Stomach (tissue), 9 donors: Measurements from ENCODE around the gene SOX6. TPM values are rescaled to one million over a fixed set of nuclear protein-coding genes. Genes with fewer than 3 reads are reported as not detected.

Experiments
- DNase-seq, 2 donors: peaks; one replicate each; pipeline versions ENCODE4 v3.0.0 to v3.0.0-alpha.2; 2013 to 2019
- H3K27ac ChIP-seq, 5 donors: fragments of 200-600 bp in 4 of 5; sonication (generic) in 4 of 5; one replicate each; pipeline ENCODE4 v1.5.1; 2013 to 2019; ENCODE audit warnings: mild to moderate bottlenecking in 1 of 5, moderate library complexity in 1 of 5
- H3K27me3 ChIP-seq, 3 donors: fragments of 200-600 bp; sonication (generic); one replicate each; pipeline ENCODE4 v1.5.1; 2017 to 2019; ENCODE audit warnings: mixed run types in 1 of 3
- H3K36me3 ChIP-seq, 4 donors: fragments of 200-600 bp; sonication (generic); 1 replicate in 3 of 4; 2 replicates in 1 of 4; pipeline ENCODE4 v1.5.1; 2016 to 2019
- H3K4me1 ChIP-seq, 4 donors: fragments of 200-600 bp; sonication (generic); one replicate each; pipeline ENCODE4 v1.5.1; 2016 to 2019
- H3K4me3 ChIP-seq, 4 donors: fragments of 200-600 bp; sonication (generic) in 3 of 4; one replicate each; pipeline ENCODE4 v1.5.1; 2016 to 2019; ENCODE audit warnings: mild to moderate bottlenecking in 1 of 4
- H3K9me3 ChIP-seq, 4 donors: fragments of 200-600 bp; sonication (generic); one replicate each; pipeline ENCODE4 v1.5.1; 2016 to 2019
- CTCF ChIP-seq, 7 experiments: fragments of 450-650 bp in 4 of 7; fragments of 200-600 bp in 3 of 7; sonication (generic) in 3 of 7; IDR thresholded peaks; one replicate each; pipeline ENCODE4 v1.5.1; 2016 to 2019; ENCODE audit warnings: antibody characterized with exemption in 7 of 7, control low read depth in 2 of 7, mild to moderate bottlenecking in 1 of 7
- EP300 ChIP-seq: sonication (generic); formaldehyde crosslinking; IDR thresholded peaks from one replicate; pipeline ENCODE4 v1.6.1; 2017; ENCODE audit warnings: antibody characterized with exemption
- POLR2A ChIP-seq, 4 donors: fragments of 450-650 bp; IDR thresholded peaks; one replicate each; pipeline ENCODE4 v1.6.1; 2016; ENCODE audit warnings: antibody characterized with exemption in 4 of 4, control low read depth in 2 of 4, mild to moderate bottlenecking in 1 of 4, moderate library complexity in 1 of 4
- POLR2AphosphoS5 ChIP-seq, 3 donors: sonication (generic); formaldehyde crosslinking; IDR thresholded peaks; one replicate each; pipeline ENCODE4 v1.6.1; 2016; ENCODE audit warnings: antibody characterized with exemption in 3 of 3
- WGBS, 5 donors: extraction: QIAGEN DNeasy Blood & Tissue Kit in 3 of 5; methylation state at CpG; one replicate each; pipeline versions ENCODE4 v1.1.5 to v1.1.7; 2013 to 2018; 5-methylcytosine and 5-hydroxymethylcytosine counted together
- intact Hi-C: fragments of 100-400 bp; cut with DNase I; formaldehyde crosslinking; loops from one replicate; pipeline ENCODE4 v1.15.1; 2023; ENCODE audit warnings: low total_unique reads
- polyA plus RNA-seq, 3 donors: library from polyadenylated mRNA; stranded (reverse); fragments of 200-250 nt; gene quantifications; one replicate each; pipeline ENCODE4 v1.2.3, GENCODE V29; 2013
- total RNA-seq, 5 donors: library from RNA; depleted of rRNA; stranded (reverse); fragments of >200 nt; gene quantifications; one replicate each; pipeline versions ENCODE4 v1.1.0 to v1.2.3, GENCODE V29; 2014 to 2016
- donor health status: healthy with polysubstance abuse.
- donor health status: Bipolar disorder and iron deficiency.
- donor health status: healthy.

Gene SOX6
- total and polyA plus RNA-seq, 8 donors, result 1.2 to 13.6 (median 4.5) TPM

- no peaks in the 10 kb centered on the region for H3K27me3 ChIP-seq
- H3K4me1 ChIP-seq, result peaks cover 0 to 18% (median 3%) of the 10 kb centered on the region in 4 donors
- TF ChIP-seq CTCF (IDR thresholded peaks at IDR 0.05) (no peak), POLR2AphosphoS5 (IDR thresholded peaks at IDR 0.05) (no peak)
- no peaks in the 10 kb centered on the region for H3K36me3 ChIP-seq
- WGBS, 5 donors, result 45 to 53% (median 47%) methylated on average over 2 of the region's 2 CpGs
- H3K9me3 ChIP-seq, result no peaks in the 10 kb centered on the region
- no peak overlapping the region for H3K27ac ChIP-seq
- intact Hi-C loops, result no loop called here
- no peak overlapping the region for H3K4me3 ChIP-seq
- DNase-seq, result peak in 1 of 2 donors; percentile 28
Observed at GRCh38 chr11:15988016-15988550, 368.3 kb downstream of the SOX6 start.

DNA sequence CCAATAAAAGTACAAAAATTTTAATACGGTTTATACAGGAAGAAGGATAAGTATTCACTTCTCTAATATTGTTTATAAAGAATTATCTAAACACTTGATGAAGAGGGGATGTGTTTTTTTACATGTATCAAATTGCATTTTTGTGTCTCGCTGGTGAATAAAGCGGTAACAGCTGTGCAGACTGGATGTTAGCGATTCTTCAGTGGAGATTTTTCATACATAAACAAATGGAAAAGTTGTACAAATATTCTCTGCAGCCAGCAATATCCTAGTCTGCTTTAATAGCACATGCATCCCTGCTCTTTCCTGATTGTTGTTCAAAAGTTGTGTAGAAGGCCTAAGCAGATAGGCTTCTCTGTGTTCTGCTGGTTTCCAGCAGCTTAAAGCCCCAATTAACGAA is 369.3 kb downstream of the SOX6 start:
- no peaks in the 10 kb centered on the region for H3K9me3 ChIP-seq
- intact Hi-C loops, result no loop called here
- TF ChIP-seq EP300 (no peak), POLR2AphosphoS5 (IDR thresholded peaks at IDR 0.05) (no peak), POLR2A (IDR thresholded peaks at IDR 0.05) (no peak), CTCF (IDR thresholded peaks at IDR 0.05) (no peak)
- H3K27ac ChIP-seq, result peak overlapping the region in 1 of 5 donors; percentile 33
- WGBS, 5 donors, result 65 to 78% (median 74%) methylated on average over 5 of the region's 5 CpGs
- no peak overlapping the region for H3K4me3 ChIP-seq
- peaks cover 0 to 18% (median 3%) of the 10 kb centered on the region in 4 donors for H3K4me1 ChIP-seq
- no peaks in the 10 kb centered on the region for H3K36me3 ChIP-seq
- peak in 1 of 2 donors; percentile 41 for DNase-seq
- H3K27me3 ChIP-seq, result no peaks in the 10 kb centered on the region

DNA sequence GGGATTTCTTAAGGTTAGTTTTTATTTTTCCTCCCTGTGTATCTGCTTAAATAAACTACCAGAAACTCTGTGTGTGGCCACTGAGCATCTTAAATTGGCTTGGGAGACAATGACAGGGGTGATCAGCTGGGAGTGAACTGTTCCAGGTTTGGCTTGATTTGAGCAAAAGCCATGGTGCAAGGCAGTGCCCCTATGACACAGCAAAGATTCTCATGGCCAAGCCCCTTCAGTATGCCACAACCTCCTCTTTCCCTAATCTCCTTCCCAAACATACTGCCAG is 370.5 kb downstream of the SOX6 start:
- peak overlapping the region in 1 of 5 donors; percentile 33 for H3K27ac ChIP-seq

GRCh38 chr11:15985127-15985859 is 371.1 kb downstream of the SOX6 start:
- WGBS, 5 donors, result 41 to 77% (median 49%) methylated on average over 1 of the region's 1 CpG
- intact Hi-C loops, result no loop called here
- no peak for TF ChIP-seq POLR2A (IDR thresholded peaks at IDR 0.05)
- TF ChIP-seq CTCF (IDR thresholded peaks at IDR 0.05), result no peak
- TF ChIP-seq POLR2AphosphoS5 (IDR thresholded peaks at IDR 0.05), result no peak
- no peak for TF ChIP-seq EP300
- Histone ChIP-seq H3K4me3 (no peak overlapping the region), H3K27ac (peak overlapping the region in 1 of 5 donors; percentile 33), H3K9me3 (no peaks in the 10 kb centered on the region), H3K36me3 (no peaks in the 10 kb centered on the region), H3K27me3 (no peaks in the 10 kb centered on the region), H3K4me1 (peaks cover 0 to 18% (median 6%) of the 10 kb centered on the region in 4 donors)
- DNase-seq, result no peak

More for the DNA sequence above, 370.5 kb downstream of the SOX6 start:
- DNase-seq, result no peak
- H3K27me3 ChIP-seq, result no peaks in the 10 kb centered on the region
- H3K4me1 ChIP-seq, result peaks cover 0 to 18% (median 4%) of the 10 kb centered on the region in 4 donors
- H3K9me3 ChIP-seq, result no peaks in the 10 kb centered on the region
- no peak for TF ChIP-seq EP300
- TF ChIP-seq POLR2AphosphoS5 (IDR thresholded peaks at IDR 0.05), result no peak
- TF ChIP-seq CTCF (IDR thresholded peaks at IDR 0.05), result no peak
- TF ChIP-seq POLR2A (IDR thresholded peaks at IDR 0.05), result no peak
- intact Hi-C loops, result no loop called here
- H3K36me3 ChIP-seq, result no peaks in the 10 kb centered on the region
- H3K4me3 ChIP-seq, result no peak overlapping the region
